Measurements from ENCODE around the gene KCNJ9. TPM values are rescaled to one million over a fixed set of nuclear protein-coding genes. Genes with fewer than 3 reads are reported as not detected.
A peak's percentile ranks its signal among the peaks of the same experiment; 100 is the strongest.

The KCNJ9 gene
- total and polyA plus RNA-seq, 4 donors: not detected

GRCh38 chr1:160082926-160083325 lies 1.6 kb downstream of the KCNJ9 start:
- H3K9ac ChIP-seq (ENCODE audit: insufficient read depth in 1 of 2, low read length in 2 of 2): no peak overlapping the region
- ATAC-seq (ENCODE audit: insufficient read depth, low FRiP score) (no peak), DNase-seq (no peak)
- peaks cover 0 to 58% (median 43%) of the 10 kb centered on the region in 3 donors for H3K27me3 ChIP-seq (ENCODE audit: control insufficient read depth in 3 of 3, insufficient read depth in 3 of 3, low read length in 2 of 3)
- H3K36me3 ChIP-seq (ENCODE audit: control insufficient read depth in 4 of 4, insufficient read depth in 4 of 4, low read length in 4 of 4): peaks cover 0 to 3% (median under 1%) of the 10 kb centered on the region in 4 donors
- H3K4me3 ChIP-seq: no peak overlapping the region
- 75 to 83% methylated on average over 3 of the region's 3 CpGs for whole genome bisulfite sequencing, 2 donors
- no peak for TF ChIP-seq CTCF (IDR thresholded peaks at IDR 0.05; ENCODE audit: control extremely low read depth, extremely low read depth)
- H3K4me1 ChIP-seq (ENCODE audit: control insufficient read depth in 5 of 5, insufficient read depth in 5 of 5, low read length in 5 of 5): peaks cover 0 to 6% (median 0%) of the 10 kb centered on the region in 5 donors
- no peaks in the 10 kb centered on the region for H3K9me3 ChIP-seq (ENCODE audit: control insufficient read depth in 4 of 4, insufficient read depth in 3 of 4, low read length in 3 of 4)
- H3K27ac ChIP-seq (ENCODE audit: low read depth in 1 of 2, low read length in 1 of 2): no peak overlapping the region

DNA sequence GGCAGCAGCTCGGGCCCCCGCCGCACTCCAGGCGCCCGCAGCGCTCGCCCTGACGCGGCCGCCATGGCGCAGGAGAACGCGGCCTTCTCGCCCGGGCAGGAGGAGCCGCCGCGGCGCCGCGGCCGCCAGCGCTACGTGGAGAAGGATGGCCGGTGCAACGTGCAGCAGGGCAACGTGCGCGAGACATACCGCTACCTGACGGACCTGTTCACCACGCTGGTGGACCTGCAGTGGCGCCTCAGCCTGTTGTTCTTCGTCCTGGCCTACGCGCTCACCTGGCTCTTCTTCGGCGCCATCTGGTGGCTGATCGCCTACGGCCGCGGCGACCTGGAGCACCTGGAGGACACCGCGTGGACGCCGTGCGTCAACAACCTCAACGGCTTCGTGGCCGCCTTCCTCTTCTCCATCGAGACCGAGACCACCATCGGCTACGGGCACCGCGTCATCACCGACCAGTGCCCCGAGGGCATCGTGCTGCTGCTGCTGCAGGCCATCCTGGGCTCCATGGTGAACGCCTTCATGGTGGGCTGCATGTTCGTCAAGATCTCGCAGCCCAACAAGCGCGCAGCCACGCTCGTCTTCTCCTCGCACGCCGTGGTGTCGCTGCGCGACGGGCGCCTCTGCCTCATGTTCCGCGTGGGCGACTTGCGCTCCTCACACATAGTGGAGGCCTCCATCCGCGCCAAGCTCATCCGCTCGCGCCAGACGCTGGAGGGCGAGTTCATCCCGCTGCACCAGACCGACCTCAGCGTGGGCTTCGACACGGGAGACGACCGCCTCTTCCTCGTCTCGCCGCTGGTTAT lies 2.8 kb downstream of the KCNJ9 start:
- TF ChIP-seq CTCF (IDR thresholded peaks at IDR 0.05; ENCODE audit: control extremely low read depth, extremely low read depth): peak; percentile 51
- 23 to 32% methylated on average over 92 to 96 of the region's 96 CpGs for WGBS, 2 donors
- peak; percentile 76 for ATAC-seq (ENCODE audit: insufficient read depth, low FRiP score)
- no peak overlapping the region for H3K27ac ChIP-seq (ENCODE audit: low read depth in 1 of 2, low read length in 1 of 2)
- H3K36me3 ChIP-seq (ENCODE audit: control insufficient read depth in 4 of 4, insufficient read depth in 4 of 4, low read length in 4 of 4): peaks cover 0 to 6% (median 1%) of the 10 kb centered on the region in 4 donors
- no peaks in the 10 kb centered on the region for H3K9me3 ChIP-seq (ENCODE audit: control insufficient read depth in 4 of 4, insufficient read depth in 3 of 4, low read length in 3 of 4)
- DNase-seq: peak; percentile 37 to 66 (median 65)
- H3K9ac ChIP-seq (ENCODE audit: insufficient read depth in 1 of 2, low read length in 2 of 2): no peak overlapping the region
- peaks cover 0 to 6% (median 0%) of the 10 kb centered on the region in 5 donors for H3K4me1 ChIP-seq (ENCODE audit: control insufficient read depth in 5 of 5, insufficient read depth in 5 of 5, low read length in 5 of 5)
- H3K4me3 ChIP-seq: no peak overlapping the region
- peaks cover 0 to 49% (median 38%) of the 10 kb centered on the region in 3 donors for H3K27me3 ChIP-seq (ENCODE audit: control insufficient read depth in 3 of 3, insufficient read depth in 3 of 3, low read length in 2 of 3)

- WGBS, 2 donors: 84 to 85% methylated on average over 30 of the region's 30 CpGs
- no peak for ATAC-seq (ENCODE audit: insufficient read depth, low FRiP score)
- H3K36me3 ChIP-seq (ENCODE audit: control insufficient read depth in 4 of 4, insufficient read depth in 4 of 4, low read length in 4 of 4): peaks cover 0 to 8% (median 1%) of the 10 kb centered on the region in 4 donors
Measured at GRCh38 chr1:160084771-160085321, 3.5 kb downstream of the KCNJ9 start.

More at GRCh38 chr1:160084771-160085321, 3.5 kb downstream of the KCNJ9 start:
- no peak for DNase-seq
- H3K27ac ChIP-seq (ENCODE audit: low read depth in 1 of 2, low read length in 1 of 2): no peak overlapping the region
- H3K9ac ChIP-seq (ENCODE audit: insufficient read depth in 1 of 2, low read length in 2 of 2): no peak overlapping the region
- no peak for TF ChIP-seq CTCF (IDR thresholded peaks at IDR 0.05; ENCODE audit: control extremely low read depth, extremely low read depth)
- no peaks in the 10 kb centered on the region for H3K9me3 ChIP-seq (ENCODE audit: control insufficient read depth in 4 of 4, insufficient read depth in 3 of 4, low read length in 3 of 4)
- no peak overlapping the region for H3K4me3 ChIP-seq
- peaks cover 0 to 6% (median 0%) of the 10 kb centered on the region in 5 donors for H3K4me1 ChIP-seq (ENCODE audit: control insufficient read depth in 5 of 5, insufficient read depth in 5 of 5, low read length in 5 of 5)
- peaks cover 0 to 43% (median 38%) of the 10 kb centered on the region in 3 donors for H3K27me3 ChIP-seq (ENCODE audit: control insufficient read depth in 3 of 3, insufficient read depth in 3 of 3, low read length in 2 of 3)
